ENCODE results near the gene TMEM250. TPM values are rescaled to one million over a fixed set of nuclear protein-coding genes. Genes with fewer than 3 reads are reported as not detected.

The TMEM250 gene
- polyA plus RNA-seq, 1 of the 3 experiments (the other 2 are of a cell fraction): 25.9 TPM

- Histone ChIP-seq H3K9me3 (no peaks in the 10 kb centered on the region), H3K27ac (ENCODE audit: low read depth in 2 of 2, low read length in 1 of 2) (no peak overlapping the region; a peak in 1 of 4 replicates), H2AFZ (ENCODE audit: low read depth) (no peak overlapping the region), H3K9me2 (no peaks in the 10 kb centered on the region), H3K27me3 (ENCODE audit: insufficient read depth) (no peaks in the 10 kb centered on the region), H3K36me3 (replicated peaks in 1 of 2; ENCODE audit: control insufficient read depth in 1 of 2, insufficient read depth in 2 of 2, low read length in 1 of 2) (no peaks in the 10 kb centered on the region), H3K4me1 (ENCODE audit: control insufficient read depth in 1 of 2, insufficient read depth in 2 of 2, low read depth in 1 of 2, low read length in 1 of 2) (peaks cover 36 to 53% of the 10 kb centered on the region in 2 experiments; a peak in 3 of 4 replicates), H4K20me1 (ENCODE audit: insufficient read depth) (no peaks in the 10 kb centered on the region), H3K4me2 (no peak overlapping the region), H3K79me2 (ENCODE audit: insufficient read depth) (no peaks in the 10 kb centered on the region), H3K9ac (no peak overlapping the region), H3F3A (replicated peaks; ENCODE audit: insufficient read depth) (peaks cover 6% of the 10 kb centered on the region), H3K4me3 (ENCODE audit: low read depth in 2 of 2, low read length in 1 of 2) (no peak overlapping the region)
- POLR2A ChIA-PET: no interaction called here
- WGBS (ENCODE audit: low lambda C conversion rate): 93% methylated on average over 13 of the region's 29 CpGs
- TF ChIP-seq RCOR1 (IDR thresholded peaks at IDR 0.05; ENCODE audit: low read length) (no peak), USF2 (IDR thresholded peaks at IDR 0.05; ENCODE audit: borderline replicate concordance, low read depth, low read length) (no peak), POLR2AphosphoS5 (IDR thresholded peaks at IDR 0.05; ENCODE audit: low read depth, low read length) (no peak), MEF2A (IDR thresholded peaks at IDR 0.05; ENCODE audit: borderline replicate concordance, low read depth) (no peak)
- DNase-seq: no peak
- CTCF ChIA-PET: interaction anchor here (0.6 to 1.5 kb wide), 6 partner anchors 10 to 279 kb away, joined by 3 to 4 read pairs (median 3); no protein-coding TSS in a partner anchor
Measured at GRCh38 chr9:136107953-136108647, 10.6 kb downstream of the TMEM250 start.

GRCh38 chr9:136107155-136107952 is 11.3 kb downstream of the TMEM250 start:
- Histone ChIP-seq H3F3A (replicated peaks; ENCODE audit: insufficient read depth) (peaks cover 6% of the 10 kb centered on the region), H3K4me1 (ENCODE audit: control insufficient read depth in 1 of 2, insufficient read depth in 2 of 2, low read depth in 1 of 2, low read length in 1 of 2) (peaks cover 36 to 53% of the 10 kb centered on the region in 2 experiments; a peak in 3 of 4 replicates), H3K4me2 (no peak overlapping the region), H3K36me3 (replicated peaks in 1 of 2; ENCODE audit: control insufficient read depth in 1 of 2, insufficient read depth in 2 of 2, low read length in 1 of 2) (no peaks in the 10 kb centered on the region), H3K79me2 (ENCODE audit: insufficient read depth) (no peaks in the 10 kb centered on the region), H3K9ac (no peak overlapping the region), H3K27me3 (ENCODE audit: insufficient read depth) (no peaks in the 10 kb centered on the region), H3K9me3 (no peaks in the 10 kb centered on the region), H3K9me2 (no peaks in the 10 kb centered on the region), H3K27ac (ENCODE audit: low read depth in 2 of 2, low read length in 1 of 2) (no peak overlapping the region), H4K20me1 (ENCODE audit: insufficient read depth) (no peaks in the 10 kb centered on the region), H2AFZ (ENCODE audit: low read depth) (no peak overlapping the region), H3K4me3 (ENCODE audit: low read depth in 2 of 2, low read length in 1 of 2) (no peak overlapping the region)
- 76% methylated on average over 15 of the region's 29 CpGs for WGBS (ENCODE audit: low lambda C conversion rate)
- ChIA-PET CTCF (interaction anchor here (0.6 to 1.5 kb wide), 8 partner anchors 10 to 279 kb away, joined by 3 to 4 read pairs (median 3); no protein-coding TSS in a partner anchor), POLR2A (no interaction called here)
- DNase-seq: peak; percentile 60
- TF ChIP-seq MEF2A (IDR thresholded peaks at IDR 0.05; ENCODE audit: borderline replicate concordance, low read depth) (no peak), FOXM1 (IDR thresholded peaks at IDR 0.05; ENCODE audit: low read depth) (no peak), RXRA (IDR thresholded peaks at IDR 0.05; ENCODE audit: borderline replicate concordance, low read depth) (no peak), YY1 (IDR thresholded peaks at IDR 0.05; ENCODE audit: low read depth) (no peak), IRF3 (IDR thresholded peaks at IDR 0.05; ENCODE audit: low read depth, low read length) (no peak), TAF1 (IDR thresholded peaks at IDR 0.05; ENCODE audit: borderline replicate concordance, low read depth, low read length) (no peak), CTCF (IDR thresholded peaks at IDR 0.05) (no peak), USF2 (IDR thresholded peaks at IDR 0.05; ENCODE audit: borderline replicate concordance, low read depth, low read length) (no peak), EZH2phosphoT487 (IDR thresholded peaks at IDR 0.05; ENCODE audit: borderline replicate concordance, low read depth) (no peak), EP300 (IDR thresholded peaks at IDR 0.05; ENCODE audit: borderline replicate concordance in 1 of 2, low read depth in 1 of 2, low read length in 1 of 2) (no peak), CHD2 (IDR thresholded peaks at IDR 0.05; ENCODE audit: low read length, partially characterized antibody) (no peak), TCF12 (IDR thresholded peaks at IDR 0.05) (no peak), GATA2 (CRISPR knock-in tag; IDR thresholded peaks at IDR 0.05) (no peak), NRF1 (IDR thresholded peaks at IDR 0.05; ENCODE audit: low read depth, low read length) (no peak)

Data from SK-N-SH (cell line).